K562 (cell line): Measurements from ENCODE around the gene EXOG. TPM values are rescaled to one million over a fixed set of nuclear protein-coding genes. Genes with fewer than 3 reads are reported as not detected.

Experiments
- CBFB ChIP-seq: sonication (generic); formaldehyde crosslinking; IDR thresholded peaks from 2 replicates; pipeline ENCODE4 v1.4.0; 2020; ENCODE audit warnings: mild to moderate bottlenecking, missing genetic modification reagents
- CEBPB ChIP-seq: fragments of 450-650 bp; IDR thresholded peaks from 2 replicates; pipeline ENCODE4 v1.6.1; 2016; ENCODE audit warnings: missing genetic modification characterization, missing compliant biosample characterization
- CXXC5 ChIP-seq: fragments of 250-450 bp; sonication (Bioruptor Pico); IDR thresholded peaks from 2 replicates; pipeline ENCODE4 v1.8.0; 2022; ENCODE audit warnings: inconsistent platforms, mild to moderate bottlenecking, moderate library complexity
- ERF ChIP-seq: fragments of 450-650 bp; formaldehyde crosslinking; IDR thresholded peaks from 2 replicates; pipeline ENCODE4 v1.4.0; 2020; ENCODE audit warnings: mild to moderate bottlenecking, mixed read lengths
- HINFP ChIP-seq: fragments of 450-650 bp; conservative IDR thresholded peaks from 2 replicates; pipeline ENCODE4 v1.6.1; 2016; ENCODE audit warnings: missing genetic modification characterization, low read depth, mild to moderate bottlenecking, control low read depth, missing compliant biosample characterization
- HNRNPLL ChIP-seq: fragments of 200-400 bp; formaldehyde crosslinking; IDR thresholded peaks from 2 replicates; pipeline ENCODE4 v1.6.1; 2017; ENCODE audit warnings: low read length, low read depth, mild to moderate bottlenecking; ENCODE audit not compliant: poor library complexity, severe bottlenecking
- ID3 ChIP-seq, 2 experiments: fragments of 250-450 bp in 1 of 2; fragments of 450-650 bp in 1 of 2; sonication (Bioruptor Pico) in 1 of 2; IDR thresholded peaks; 2 replicates each; pipeline versions ENCODE4 v1.6.1 to v1.8.0; 2016 to 2021; ENCODE audit warnings: mild to moderate bottlenecking in 2 of 2, moderate library complexity in 2 of 2, missing compliant biosample characterization in 1 of 2, missing genetic modification characterization in 1 of 2
- KLF1 ChIP-seq: fragments of 450-650 bp; IDR thresholded peaks from 2 replicates; pipeline ENCODE4 v1.6.1; 2016; ENCODE audit warnings: missing genetic modification characterization, missing compliant biosample characterization
- MTA3 ChIP-seq: fragments of 450-650 bp; formaldehyde crosslinking; IDR thresholded peaks from 2 replicates; pipeline ENCODE4 v1.6.1; 2017; ENCODE audit warnings: mild to moderate bottlenecking, borderline replicate concordance
- MYC ChIP-seq, 2 experiments: fragments of 250-450 bp in 1 of 2; sonication (Bioruptor Pico) in 1 of 2; IDR thresholded peaks; 2 replicates each; pipeline versions ENCODE4 v1.5.1 to v1.6.1; 2012 to 2021; ENCODE audit warnings: low read depth in 2 of 2, borderline replicate concordance in 1 of 2, improper control_type of control experiment in 1 of 2, low read length in 1 of 2, mild to moderate bottlenecking in 1 of 2, moderate library complexity in 1 of 2
- PHF20 ChIP-seq: fragments of 450-650 bp; IDR thresholded peaks from 2 replicates; pipeline ENCODE4 v1.6.1; 2018; ENCODE audit not compliant: partially characterized antibody
- POLR2G ChIP-seq: fragments of 200-400 bp; formaldehyde crosslinking; IDR thresholded peaks from 2 replicates; pipeline ENCODE4 v1.6.1; 2017; ENCODE audit warnings: low read depth, mild to moderate bottlenecking, antibody characterized with exemption, low read length, moderate library complexity
- SRSF9 ChIP-seq: fragments of 200-400 bp; formaldehyde crosslinking; IDR thresholded peaks from 2 replicates; pipeline ENCODE4 v1.6.1; 2017; ENCODE audit warnings: low read depth, low read length, borderline replicate concordance
- TBP ChIP-seq: optimal IDR thresholded peaks from 2 replicates; pipeline ENCODE3; 2011; ENCODE audit warnings: low read depth, low read length, improper control_type of control experiment
- ZNF134 ChIP-seq: fragments of 250-450 bp; sonication (Bioruptor Pico); conservative IDR thresholded peaks from 2 replicates; pipeline ENCODE4 v1.4.0; 2020
- ZNF280B ChIP-seq: fragments of 250-450 bp; sonication (Bioruptor Pico); IDR thresholded peaks from 2 replicates; pipeline ENCODE4 v1.5.1; 2021; ENCODE audit warnings: mild to moderate bottlenecking
- ZNF316 ChIP-seq: fragments of 450-650 bp; IDR thresholded peaks from 2 replicates; pipeline ENCODE4 v1.6.1; 2016
- polyA plus RNA-seq, 8 experiments: library from polyadenylated mRNA; depleted of rRNA in 4 of 8; stranded (reverse) in 5 of 8; unstranded in 3 of 8; fragments of >200 nt; fragmentation: Nextera tagmentation in 2 of 8; fragmentation: Illumina TruSeq in 1 of 8; extraction: Ambion mirVana in 2 of 8; extraction: Trizol in 1 of 8; gene quantifications; 2 replicates each; pipeline versions ENCODE4 v1.2.1 to v1.2.3, GENCODE V29; 2011 to 2014; ENCODE audit warnings: inconsistent platforms in 1 of 8, missing spikeins in 1 of 8
- total RNA-seq, 7 experiments: library from RNA; depleted of rRNA in 6 of 7; stranded (reverse); fragments of >200 nt in 6 of 7; fragmentation: Illumina TruSeq in 2 of 7; extraction: Trizol in 2 of 7; gene quantifications; 2 replicates each; pipeline versions ENCODE4 v1.2.1 to v1.2.3, GENCODE V29; 2011 to 2021; ENCODE audit warnings: low replicate concordance in 1 of 7
- TF ChIP-seq, protein P1 (sequence below): fragments of 200-800 bp; sonication (Bioruptor generic); IDR thresholded peaks from 2 replicates; pipeline ENCODE4 v1.6.1; 2017; ENCODE audit warnings: missing genetic modification characterization, missing compliant biosample characterization
- TF ChIP-seq, protein P2 (sequence below), 3 experiments: fragments of 200-800 bp in 1 of 3; sonication (Bioruptor generic) in 1 of 3; sonication (generic) in 1 of 3; formaldehyde crosslinking in 1 of 3; IDR thresholded peaks; 2 replicates each; pipeline versions ENCODE4 v1.6.1 to v1.8.0; 2016 to 2022; ENCODE audit warnings: mild to moderate bottlenecking in 2 of 3, missing compliant biosample characterization in 2 of 3, missing genetic modification characterization in 2 of 3, missing genetic modification reagents in 1 of 3

EXOG gene
- total and polyA plus RNA-seq, 9 of the 15 experiments (the other 6 are each of a cell fraction or from before 2014, with no cell fraction given), result 10.8 to 21.7 (median 14.8) TPM

- TF ChIP-seq, protein P1, sequence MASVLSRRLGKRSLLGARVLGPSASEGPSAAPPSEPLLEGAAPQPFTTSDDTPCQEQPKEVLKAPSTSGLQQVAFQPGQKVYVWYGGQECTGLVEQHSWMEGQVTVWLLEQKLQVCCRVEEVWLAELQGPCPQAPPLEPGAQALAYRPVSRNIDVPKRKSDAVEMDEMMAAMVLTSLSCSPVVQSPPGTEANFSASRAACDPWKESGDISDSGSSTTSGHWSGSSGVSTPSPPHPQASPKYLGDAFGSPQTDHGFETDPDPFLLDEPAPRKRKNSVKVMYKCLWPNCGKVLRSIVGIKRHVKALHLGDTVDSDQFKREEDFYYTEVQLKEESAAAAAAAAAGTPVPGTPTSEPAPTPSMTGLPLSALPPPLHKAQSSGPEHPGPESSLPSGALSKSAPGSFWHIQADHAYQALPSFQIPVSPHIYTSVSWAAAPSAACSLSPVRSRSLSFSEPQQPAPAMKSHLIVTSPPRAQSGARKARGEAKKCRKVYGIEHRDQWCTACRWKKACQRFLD (CRISPR knock-in tag), result no peak
- TF ChIP-seq KLF1 (peak; percentile 94), ERF (CRISPR knock-in tag) (peak; percentile 74), CBFB (CRISPR knock-in tag) (no peak), MTA3 (peak; percentile 56), ID3 (CRISPR knock-in tag; IDR thresholded peaks at IDR 0.05) (no peak), ID3 (tag; IDR thresholded peaks at IDR 0.05) (0 out of 2 replicates have a peak, but pooled peaks have one; percentile 55), CXXC5 (peak; percentile 87), ZNF316 (no peak), PHF20 (peak; percentile 62), HINFP (tag) (no peak), ZNF134 (CRISPR knock-in tag) (no peak), TBP (peak; percentile 45), SRSF9 (no peak), HNRNPLL (no peak), CEBPB (tag) (no peak), MYC (IDR thresholded peaks at IDR 0.05; ENCODE audit: low read depth, low read length) (peak; percentile 65; the same call in 1 of the 2 replicates), MYC (CRISPR knock-in tag; IDR thresholded peaks at IDR 0.05; ENCODE audit: borderline replicate concordance, low read depth) (no peak), POLR2G (peak; percentile 81), ZNF280B (CRISPR knock-in tag) (no peak)
- TF ChIP-seq, protein P2, sequence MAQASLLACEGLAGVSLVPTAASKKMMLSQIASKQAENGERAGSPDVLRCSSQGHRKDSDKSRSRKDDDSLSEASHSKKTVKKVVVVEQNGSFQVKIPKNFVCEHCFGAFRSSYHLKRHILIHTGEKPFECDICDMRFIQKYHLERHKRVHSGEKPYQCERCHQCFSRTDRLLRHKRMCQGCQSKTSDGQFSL (CRISPR knock-in tag; IDR thresholded peaks at IDR 0.05), result peak; percentile 17; the same call in 1 of the 2 replicates
- TF ChIP-seq, protein P2 (tag; IDR thresholded peaks at IDR 0.05), result no peak
Observed at GRCh38 chr3:38454178-38454883, 41.8 kb upstream of the EXOG start (continued).
